ENCODE measurements around the gene PPP1CC.

PPP1CC gene

DNA sequence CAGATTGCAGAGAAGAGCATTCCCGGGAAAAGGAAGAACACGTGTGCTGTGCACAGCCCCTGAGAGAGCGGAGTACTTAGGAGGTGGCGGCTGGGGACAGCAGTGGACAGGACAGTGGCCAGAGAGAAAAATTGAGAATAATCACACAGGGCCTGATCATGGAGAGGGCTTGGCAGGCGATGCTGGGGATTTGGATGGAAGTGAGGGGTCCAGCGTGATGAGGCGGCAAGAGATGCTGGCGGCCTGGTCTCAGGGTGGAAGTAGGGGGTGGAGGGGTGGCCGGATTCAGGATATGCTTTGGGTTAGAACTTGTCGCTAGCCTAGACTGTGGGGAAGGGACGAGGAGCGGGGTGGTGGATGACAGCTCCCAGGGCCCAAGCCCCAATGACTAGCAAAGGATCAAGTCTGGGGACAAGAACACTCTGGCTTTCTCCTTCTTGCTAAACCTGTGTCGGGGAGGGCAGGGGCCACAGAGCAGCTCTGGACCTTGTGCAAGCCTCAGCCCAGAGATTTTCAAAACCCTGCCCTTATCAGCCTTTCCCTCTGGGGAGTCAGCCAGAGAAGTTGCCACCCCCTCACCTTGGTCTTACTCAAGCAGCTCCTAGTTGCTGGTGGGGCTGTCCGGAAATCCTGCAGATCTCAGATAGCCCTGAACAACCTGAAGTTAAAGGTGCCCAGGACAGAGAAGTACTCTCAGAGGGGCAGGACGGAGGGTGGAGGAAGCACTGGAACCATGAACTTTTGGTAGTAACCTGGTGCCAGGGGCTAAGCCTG, 55.1 kb downstream of the PPP1CC start:
- DNase-seq (ENCODE audit: low read depth in 3 of 3): no peak

DNA sequence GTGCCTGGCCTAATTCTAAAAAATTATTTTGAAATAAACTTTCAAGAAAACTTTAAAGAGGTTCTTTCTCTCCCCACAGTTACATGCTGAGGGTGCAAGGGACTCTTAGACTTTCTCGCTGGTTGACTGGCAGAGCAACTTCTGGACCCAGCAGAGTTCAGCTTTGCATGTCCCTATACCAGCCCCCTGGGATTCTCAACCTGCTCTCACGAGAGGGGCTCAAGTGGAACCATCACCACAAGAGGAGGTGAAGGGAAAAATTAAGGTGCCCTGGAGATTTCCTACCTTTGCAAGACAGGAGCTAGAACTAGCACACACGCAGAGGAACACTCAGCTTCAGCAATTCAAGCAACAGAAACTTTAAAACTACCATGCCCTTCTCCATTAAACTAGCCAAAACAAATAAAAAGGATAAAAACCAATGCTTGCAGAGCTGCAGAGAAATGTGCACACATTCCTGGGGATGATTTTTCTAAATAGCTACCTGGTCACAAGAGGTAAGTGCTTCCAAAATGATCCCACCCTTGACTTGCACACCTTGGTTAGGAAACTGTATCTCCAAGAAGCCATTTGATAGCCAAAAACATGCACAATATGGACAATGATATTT, 56.3 kb downstream of the PPP1CC start:
- DNase-seq (ENCODE audit: low read depth in 3 of 3): no peak

DNA sequence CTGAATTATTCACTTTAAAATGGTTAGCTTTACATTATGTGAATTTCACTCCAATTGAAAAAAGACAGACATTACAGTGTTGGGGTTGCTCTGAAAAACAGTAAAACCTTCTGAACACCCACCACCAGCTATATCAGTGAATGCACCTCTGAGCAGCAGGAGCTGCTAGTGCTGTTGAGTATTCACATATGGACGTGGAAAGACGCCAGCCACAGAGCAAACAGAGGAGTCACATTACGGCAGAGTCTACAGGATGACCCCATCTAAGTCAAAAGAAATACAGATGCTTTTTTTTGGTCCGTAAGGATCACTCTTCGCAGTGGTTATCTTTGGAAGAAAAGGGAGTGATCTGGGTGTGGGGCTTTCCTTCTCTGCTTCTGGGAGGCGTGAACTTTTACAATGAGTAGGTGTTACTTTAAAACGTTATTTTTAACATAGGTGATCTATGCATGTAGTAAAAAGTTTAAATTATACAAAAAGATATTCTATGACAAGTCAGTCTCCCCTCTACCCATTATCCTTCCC, 58.3 kb downstream of the PPP1CC start:
- no peak for DNase-seq (ENCODE audit: low read depth in 3 of 3)

DNA sequence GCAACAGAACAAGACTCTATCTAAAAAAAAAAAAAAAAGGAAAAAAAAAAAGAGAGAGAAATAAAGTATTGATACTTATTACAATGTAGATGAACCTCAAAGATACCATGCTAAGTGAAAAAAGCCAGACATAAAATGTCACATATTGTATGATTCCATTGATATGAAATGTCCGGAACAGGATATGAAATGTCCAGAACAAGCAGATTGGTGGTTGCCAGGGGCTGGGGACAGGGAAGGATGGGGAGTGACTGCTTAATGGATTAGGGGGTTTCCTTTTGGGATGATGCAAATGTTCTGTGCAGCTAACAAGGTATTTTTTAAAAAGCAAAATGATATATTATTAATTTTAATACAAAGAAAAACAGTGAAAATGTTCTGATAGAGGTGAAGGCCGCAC, 58.8 kb downstream of the PPP1CC start:
- DNase-seq (ENCODE audit: low read depth in 3 of 3): no peak

DNA sequence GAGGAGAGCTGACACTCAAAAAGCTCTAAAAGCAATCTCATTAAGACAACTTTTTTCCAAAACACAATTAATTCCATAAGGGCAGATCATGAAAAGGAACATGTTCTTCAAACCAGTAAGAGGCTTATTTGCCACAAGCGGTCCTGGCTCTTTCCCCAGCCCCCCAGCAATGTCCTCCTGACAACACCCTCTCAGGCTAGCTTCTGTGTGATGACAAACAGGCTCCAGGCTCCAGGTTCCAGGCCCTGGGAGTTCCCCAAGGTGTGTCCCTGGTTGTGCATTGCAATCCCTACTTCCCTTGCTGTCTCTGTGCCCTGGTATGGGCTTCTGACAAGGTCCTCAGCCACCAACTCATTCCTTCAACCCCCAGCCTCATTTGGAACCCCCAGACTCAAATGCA, 62.7 kb downstream of the PPP1CC start:
- DNase-seq (ENCODE audit: low read depth in 3 of 3): no peak

DNA sequence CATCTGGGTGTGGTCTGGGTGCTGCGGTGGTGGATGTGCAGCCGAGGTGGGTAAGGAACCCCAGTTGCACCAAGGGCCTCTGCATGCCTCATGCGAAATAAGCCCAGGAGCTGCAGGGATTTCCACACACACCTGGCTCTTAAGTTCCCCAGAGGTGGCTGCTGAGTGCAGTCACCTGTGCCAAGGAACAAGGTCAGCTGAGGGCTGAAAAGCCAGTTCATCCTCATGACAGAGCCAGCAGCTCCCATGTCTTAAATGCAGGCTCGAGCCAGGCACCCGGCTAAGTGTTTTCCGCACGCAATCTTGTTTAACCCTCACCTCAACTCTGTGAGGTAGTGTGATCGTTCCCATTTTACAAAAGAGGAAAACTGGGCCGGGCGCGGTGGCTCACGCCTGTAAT, 63.5 kb downstream of the PPP1CC start:
- DNase-seq (ENCODE audit: low read depth in 3 of 3): no peak

DNA sequence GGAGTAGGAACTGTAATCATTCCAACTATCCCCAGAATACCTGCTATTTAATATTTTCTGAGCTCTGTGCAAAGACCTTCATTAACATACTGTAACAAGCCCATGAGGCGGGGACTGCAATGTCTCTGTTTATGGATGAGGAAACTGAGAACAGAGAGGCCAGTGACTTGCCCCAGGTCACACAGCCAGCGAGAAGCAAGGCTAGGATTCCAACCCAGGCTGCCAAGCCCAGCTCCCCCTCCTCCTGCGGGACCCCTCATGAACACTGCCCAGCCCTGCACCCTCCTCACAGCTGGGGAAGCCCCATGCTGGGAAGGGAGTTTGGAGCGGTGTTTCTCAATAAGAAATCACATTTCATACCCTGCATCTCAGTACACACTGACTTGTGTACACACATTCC, 64.7 kb downstream of the PPP1CC start:
- DNase-seq (ENCODE audit: low read depth in 3 of 3): no peak

DNA sequence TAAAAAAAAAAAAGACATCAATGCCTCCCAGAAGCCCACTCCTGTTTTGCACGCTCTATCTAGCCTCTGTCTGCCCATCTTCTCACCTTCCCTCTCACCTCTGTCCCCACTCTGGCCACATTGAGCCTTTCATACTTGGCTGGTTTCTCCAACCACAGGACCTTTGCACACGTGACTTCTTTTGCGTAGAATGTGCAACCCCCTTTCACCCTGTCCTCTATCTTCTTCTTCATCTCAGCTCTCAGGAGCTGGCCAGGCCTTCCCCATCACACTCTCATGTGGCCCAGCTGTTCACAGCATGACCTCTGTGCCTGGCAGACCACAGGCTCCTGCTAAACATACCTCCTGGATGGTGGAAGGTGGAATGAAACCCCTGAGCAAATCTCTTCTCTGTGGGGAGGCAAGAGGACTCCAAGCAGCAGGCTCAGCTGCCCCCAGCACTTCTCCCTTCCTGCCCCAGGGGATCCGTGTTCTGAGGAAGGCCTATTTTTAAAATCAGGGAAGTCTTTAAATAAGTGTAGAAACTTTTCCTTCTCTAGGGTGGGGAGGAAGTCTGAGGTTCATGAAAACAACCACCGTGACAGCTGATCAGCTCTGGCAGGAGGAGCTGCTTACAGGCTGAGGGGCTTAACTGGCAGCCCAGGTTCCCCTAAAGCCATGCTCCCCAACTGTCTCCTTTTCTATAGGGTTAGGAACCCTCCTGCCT, 65.3 kb downstream of the PPP1CC start:
- no peak for DNase-seq (ENCODE audit: low read depth in 3 of 3)

DNA sequence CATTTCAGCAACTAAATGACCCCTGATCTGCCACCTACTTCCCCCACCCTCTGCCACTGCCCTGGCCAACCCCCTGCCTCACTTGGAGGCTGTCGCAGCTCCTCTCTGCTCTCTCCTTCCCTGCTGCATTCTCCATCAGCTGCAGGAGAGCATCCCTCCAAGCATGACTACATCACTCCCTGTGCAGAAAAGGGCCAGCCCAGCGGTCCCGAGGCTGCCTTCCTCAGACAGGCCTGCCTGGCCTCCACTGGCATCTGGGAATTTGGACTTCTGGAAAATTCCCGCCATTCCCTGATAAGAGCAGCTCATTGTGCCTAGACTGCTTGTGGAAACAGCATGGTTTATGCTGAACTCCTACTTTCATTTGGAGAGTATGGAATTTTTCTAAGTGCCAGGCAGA, 66.5 kb downstream of the PPP1CC start:
- no peak for DNase-seq (ENCODE audit: low read depth in 3 of 3)

DNA sequence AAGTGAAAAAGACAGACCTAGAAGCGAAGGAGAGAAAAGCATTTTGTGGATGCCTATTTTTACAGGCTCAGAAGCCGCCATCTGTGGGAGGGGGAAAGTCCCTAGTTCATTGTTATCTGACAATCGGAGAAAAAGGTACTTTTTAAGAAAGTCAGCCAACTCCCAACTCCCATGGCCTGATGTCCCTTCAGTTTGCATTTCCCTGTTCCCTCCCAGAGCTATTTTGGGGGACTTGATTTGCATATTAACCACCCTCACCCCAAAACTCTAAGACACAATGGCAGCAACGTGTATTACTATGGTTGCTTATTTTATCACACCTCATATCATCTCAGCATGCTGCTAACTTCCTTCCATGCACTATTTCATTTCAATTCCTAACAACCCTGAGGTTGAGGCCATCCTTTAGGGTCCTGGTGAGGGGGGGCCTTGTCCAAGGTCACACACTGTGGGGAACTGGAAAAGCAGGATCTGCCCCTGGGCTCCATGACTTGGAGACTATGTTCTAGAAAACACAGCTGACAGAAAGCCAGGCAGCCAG, 72.5 kb downstream of the PPP1CC start:
- peak in 1 of 3 experiments; percentile 24 for DNase-seq (ENCODE audit: low read depth in 3 of 3)

Measured in stimulated activated CD4-positive, alpha-beta T cell treated with anti-CD3 and anti-CD28 coated beads, TNF-alpha, amount 100 ng/mL, for 4 hours (primary cell).